ENCODE results near the gene S100A10.

Gene S100A10

DNA sequence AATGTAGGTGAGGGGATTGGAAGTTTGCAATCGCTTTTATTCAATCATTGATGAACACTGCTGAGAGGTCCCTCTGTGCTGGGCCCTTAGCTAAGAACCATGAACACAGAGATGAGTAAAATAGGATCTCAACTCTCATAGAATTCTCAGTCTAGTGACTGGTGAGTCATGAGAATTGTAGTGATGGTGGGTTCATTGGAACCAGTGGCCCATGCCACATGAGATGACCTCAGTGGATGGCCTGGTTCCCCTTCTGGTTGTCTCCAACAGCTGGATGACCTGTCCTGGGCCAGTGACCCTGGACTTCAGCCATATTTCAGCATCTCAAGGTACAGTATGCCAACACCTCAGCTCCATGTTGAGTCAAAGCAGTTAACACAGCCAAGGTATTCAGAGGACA, 21.3 kb upstream of the S100A10 start:
- TF ChIP-seq, protein P1, sequence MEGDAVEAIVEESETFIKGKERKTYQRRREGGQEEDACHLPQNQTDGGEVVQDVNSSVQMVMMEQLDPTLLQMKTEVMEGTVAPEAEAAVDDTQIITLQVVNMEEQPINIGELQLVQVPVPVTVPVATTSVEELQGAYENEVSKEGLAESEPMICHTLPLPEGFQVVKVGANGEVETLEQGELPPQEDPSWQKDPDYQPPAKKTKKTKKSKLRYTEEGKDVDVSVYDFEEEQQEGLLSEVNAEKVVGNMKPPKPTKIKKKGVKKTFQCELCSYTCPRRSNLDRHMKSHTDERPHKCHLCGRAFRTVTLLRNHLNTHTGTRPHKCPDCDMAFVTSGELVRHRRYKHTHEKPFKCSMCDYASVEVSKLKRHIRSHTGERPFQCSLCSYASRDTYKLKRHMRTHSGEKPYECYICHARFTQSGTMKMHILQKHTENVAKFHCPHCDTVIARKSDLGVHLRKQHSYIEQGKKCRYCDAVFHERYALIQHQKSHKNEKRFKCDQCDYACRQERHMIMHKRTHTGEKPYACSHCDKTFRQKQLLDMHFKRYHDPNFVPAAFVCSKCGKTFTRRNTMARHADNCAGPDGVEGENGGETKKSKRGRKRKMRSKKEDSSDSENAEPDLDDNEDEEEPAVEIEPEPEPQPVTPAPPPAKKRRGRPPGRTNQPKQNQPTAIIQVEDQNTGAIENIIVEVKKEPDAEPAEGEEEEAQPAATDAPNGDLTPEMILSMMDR (IDR thresholded peaks at IDR 0.05; ENCODE audit: borderline replicate concordance, insufficient read depth, low read depth, low read length), result no peak
- H3K4me3 ChIP-seq (ENCODE audit: low read depth, low read length), result no peak overlapping the region

DNA sequence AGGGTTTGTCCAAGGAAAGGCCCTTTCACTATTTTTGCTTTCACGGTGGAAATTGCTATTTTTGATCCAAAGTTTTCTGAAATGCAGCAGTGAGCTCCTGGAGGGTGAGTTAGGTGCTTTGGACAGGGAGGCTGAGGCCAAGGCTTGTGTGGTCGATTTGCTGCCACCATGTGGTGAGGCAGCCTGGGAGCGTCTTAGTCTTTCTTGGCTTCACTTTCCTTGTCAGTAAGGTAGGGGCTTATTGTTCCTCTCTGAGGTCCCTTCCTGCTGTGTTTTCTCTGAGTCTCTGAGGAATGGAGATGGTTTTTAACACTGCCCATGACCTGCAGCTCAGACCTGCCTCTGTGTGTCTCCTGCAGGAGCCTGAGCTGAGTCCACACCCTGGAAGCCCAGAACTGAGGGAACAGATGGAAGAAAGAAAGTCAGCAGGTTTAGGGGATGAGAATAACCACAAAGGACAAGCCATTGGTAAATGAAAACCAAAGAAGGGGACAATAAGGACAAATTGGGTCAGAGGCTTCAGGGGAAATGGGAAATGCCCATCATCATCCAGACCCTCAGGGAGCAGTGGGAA, 20.1 kb upstream of the S100A10 start:
- no peak overlapping the region for H3K4me3 ChIP-seq (ENCODE audit: low read depth, low read length)
- TF ChIP-seq, protein P1 (IDR thresholded peaks at IDR 0.05; ENCODE audit: borderline replicate concordance, insufficient read depth, low read depth, low read length), result peak; percentile 75

DNA sequence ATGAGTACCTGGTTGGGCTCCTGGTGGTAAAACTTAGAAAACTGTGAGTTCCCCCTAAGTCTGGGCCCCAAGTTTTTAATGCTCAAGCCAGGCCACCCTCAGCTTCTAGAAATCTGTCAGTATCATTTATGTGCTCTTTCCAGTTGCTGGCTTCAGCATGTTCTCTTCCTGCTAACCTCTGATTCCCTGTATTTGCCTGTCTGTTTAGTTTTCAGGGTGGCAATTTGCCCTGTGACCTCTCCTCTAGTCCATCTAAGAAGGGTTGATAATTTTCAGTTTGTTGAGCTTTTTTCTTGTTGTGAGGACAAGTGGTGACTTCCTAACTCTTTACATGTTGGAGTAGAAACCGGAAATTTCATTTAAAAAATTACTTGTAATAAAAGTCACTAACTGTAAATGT, 16.0 kb upstream of the S100A10 start:
- TF ChIP-seq, protein P1 (IDR thresholded peaks at IDR 0.05; ENCODE audit: borderline replicate concordance, insufficient read depth, low read depth, low read length), result no peak
- H3K4me3 ChIP-seq (ENCODE audit: low read depth, low read length), result no peak overlapping the region

DNA sequence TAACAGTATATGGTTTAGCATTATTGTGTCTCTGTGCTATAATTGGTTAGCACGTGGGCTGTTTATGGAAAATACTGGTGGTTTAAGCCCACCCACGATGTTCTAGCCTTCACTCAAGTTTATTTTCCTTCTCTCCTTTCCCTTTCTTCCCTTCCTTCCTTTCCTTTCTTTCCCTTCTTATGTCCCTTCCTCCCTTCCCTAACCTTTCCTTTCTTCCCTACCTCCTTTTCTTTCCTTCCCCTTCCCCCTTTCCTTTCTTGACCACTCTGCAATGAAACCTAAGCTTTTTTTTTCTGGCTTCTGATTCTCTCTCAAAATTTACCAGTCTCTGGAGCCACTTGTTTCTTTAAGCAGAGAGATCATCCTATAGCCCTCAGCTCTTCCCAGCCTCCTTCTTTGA, 13.4 kb upstream of the S100A10 start:
- TF ChIP-seq, protein P1 (IDR thresholded peaks at IDR 0.05; ENCODE audit: borderline replicate concordance, insufficient read depth, low read depth, low read length), result no peak
- H3K4me3 ChIP-seq (ENCODE audit: low read depth, low read length), result no peak overlapping the region

DNA sequence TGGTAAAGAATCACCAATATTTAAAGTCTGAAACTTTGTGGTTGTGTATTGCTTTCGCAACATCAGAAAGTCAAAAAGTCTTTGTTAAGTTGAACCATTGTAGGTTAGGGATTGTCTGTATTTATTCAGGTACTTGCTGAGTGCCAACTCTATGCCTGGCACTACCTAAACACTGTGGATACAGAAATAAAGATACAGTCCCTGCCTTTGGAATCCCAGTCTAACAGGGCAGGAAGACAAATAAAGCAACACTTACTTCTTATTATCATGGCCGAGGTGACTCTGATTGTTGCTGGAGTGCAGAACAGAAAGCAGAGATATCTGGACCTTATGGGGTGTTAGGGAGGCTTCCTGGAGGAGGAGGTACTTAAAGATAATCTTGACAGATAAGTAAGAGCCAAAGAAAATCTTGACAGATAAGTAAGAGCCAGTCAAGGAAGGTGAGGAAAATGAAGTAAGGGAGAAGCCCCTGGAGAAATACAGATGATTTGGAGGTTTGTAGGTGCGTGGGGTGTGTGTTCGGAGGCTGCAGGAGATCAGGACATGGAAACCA, 11.8 kb upstream of the S100A10 start:
- TF ChIP-seq, protein P1 (IDR thresholded peaks at IDR 0.05; ENCODE audit: borderline replicate concordance, insufficient read depth, low read depth, low read length), result no peak

DNA sequence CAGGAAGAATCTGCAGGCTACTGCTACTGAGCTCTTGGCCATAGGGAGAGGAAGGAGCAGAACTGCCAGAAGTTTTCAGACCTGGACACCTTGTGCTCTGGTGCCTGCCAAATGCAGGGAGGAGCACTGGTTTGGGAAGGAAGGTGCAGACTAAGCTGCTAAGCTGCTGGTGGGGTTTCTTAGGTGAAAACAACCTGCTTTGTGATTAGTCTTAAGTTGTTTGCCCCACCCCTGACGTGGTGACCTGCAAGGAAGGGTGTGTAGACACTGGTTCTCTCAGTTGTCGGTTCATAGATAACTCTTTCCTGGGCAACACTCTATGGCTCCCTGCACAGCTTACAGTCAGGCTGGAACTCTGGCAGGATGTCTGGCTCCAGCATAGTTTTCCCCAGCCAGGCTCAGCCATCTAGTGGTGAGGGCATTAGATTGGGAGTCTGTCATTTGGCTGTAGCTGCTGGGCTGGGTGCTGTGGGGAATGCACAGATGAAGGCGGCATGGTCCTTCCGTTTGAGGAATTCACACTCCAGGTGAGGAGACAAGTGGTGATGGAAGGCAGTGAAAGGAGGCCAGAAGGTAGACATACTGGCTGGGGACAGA, 10.3 kb upstream of the S100A10 start:
- TF ChIP-seq, protein P1 (IDR thresholded peaks at IDR 0.05; ENCODE audit: borderline replicate concordance, insufficient read depth, low read depth, low read length), result no peak
- no peak overlapping the region for H3K4me3 ChIP-seq (ENCODE audit: low read depth, low read length)

More for the DNA sequence above, 11.8 kb upstream of the S100A10 start:
- no peak overlapping the region for H3K4me3 ChIP-seq (ENCODE audit: low read depth, low read length)

DNA sequence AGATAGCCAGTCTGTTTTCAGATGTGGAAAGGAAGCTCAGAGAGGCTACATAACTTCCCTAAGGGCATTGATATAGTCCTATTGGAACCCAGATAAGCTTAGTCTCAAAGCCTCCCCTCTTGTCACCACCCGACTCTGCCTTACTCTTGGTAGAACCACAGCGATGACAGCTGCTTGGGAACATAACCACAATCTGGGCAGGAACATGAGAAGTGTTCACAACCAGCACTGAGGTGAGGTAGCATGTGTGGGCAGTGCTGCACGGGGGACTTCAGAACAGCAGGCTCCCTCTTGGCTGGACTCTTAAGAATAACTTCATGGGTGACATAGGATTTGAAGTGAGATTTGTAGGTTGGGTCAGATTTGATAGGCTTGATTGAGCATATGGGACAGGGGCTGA, 9.3 kb upstream of the S100A10 start:
- no peak overlapping the region for H3K4me3 ChIP-seq (ENCODE audit: low read depth, low read length)
- TF ChIP-seq, protein P1 (IDR thresholded peaks at IDR 0.05; ENCODE audit: borderline replicate concordance, insufficient read depth, low read depth, low read length), result no peak

All from GM12875 (cell line).